SK-N-MC (cell line): ENCODE results near the gene BCAS3.

Experiments used
- EZH2 ChIP-seq: fragments of 200-600 bp; sonication (generic); IDR thresholded peaks from one replicate; pipeline ENCODE4 v1.6.1; 2017; ENCODE audit warnings: antibody characterized with exemption
- POLR2AphosphoS5 ChIP-seq: IDR thresholded peaks from 2 replicates; pipeline ENCODE4 v1.6.1; 2012; ENCODE audit warnings: mild to moderate bottlenecking, low read depth, low read length, borderline replicate concordance

DNA sequence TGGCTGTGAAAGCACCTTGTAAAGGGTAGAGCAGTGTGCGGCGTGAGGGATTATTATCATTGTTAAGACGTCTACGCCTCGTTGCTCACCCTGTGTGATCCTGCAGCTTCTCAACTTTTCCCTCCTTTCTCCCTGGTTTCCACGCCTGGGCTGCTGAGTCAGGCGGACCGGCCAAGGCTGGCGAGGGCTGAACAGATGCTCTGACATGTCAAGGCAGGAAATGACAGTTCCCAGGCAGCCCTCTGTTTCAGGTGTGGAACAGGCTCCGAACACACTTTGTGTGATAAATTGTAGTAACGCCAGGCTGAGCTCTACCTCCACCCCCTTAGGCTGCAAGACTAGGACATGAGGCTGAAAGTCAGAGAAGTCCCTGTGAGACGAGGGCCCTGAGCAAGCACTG, 676.0 kb downstream of the BCAS3 start:
- TF ChIP-seq POLR2AphosphoS5 (no peak), EZH2 (no peak)
